Measurements from ENCODE around the gene TSPAN4. TPM values are rescaled to one million over a fixed set of nuclear protein-coding genes. Genes with fewer than 3 reads are reported as not detected.
A peak's percentile ranks its signal among the peaks of the same experiment; 100 is the strongest.

The TSPAN4 gene
- total and polyA plus RNA-seq, 4 donors, result 16.5 to 38.1 (median 30.4) TPM

- no peak for TF ChIP-seq RAD21 (IDR thresholded peaks at IDR 0.05)
These were observed 68.6 kb downstream of the TSPAN4 start (continued) for GRCh38 chr11:911031-911889.

GRCh38 chr11:911890-912219 lies 69.2 kb downstream of the TSPAN4 start:
- Histone ChIP-seq H3K9ac (ENCODE audit: low read depth in 1 of 2, low read length in 2 of 2) (peak overlapping the region in 1 of 2 donors; percentile 23), H3K27me3 (ENCODE audit: control insufficient read depth in 4 of 4, insufficient read depth in 4 of 4, low read length in 3 of 4) (no peaks in the 10 kb centered on the region), H3K36me3 (ENCODE audit: control insufficient read depth in 4 of 4, insufficient read depth in 3 of 4, low read depth in 1 of 4, low read length in 3 of 4) (peaks cover 0 to 2% (median under 1%) of the 10 kb centered on the region in 4 donors), H3K27ac (ENCODE audit: low read depth in 1 of 2, low read length in 2 of 2) (peak overlapping the region; percentile 88 to 93), H3K9me3 (ENCODE audit: control insufficient read depth in 4 of 4, low read length in 3 of 4) (no peaks in the 10 kb centered on the region), H3K4me1 (ENCODE audit: control insufficient read depth in 4 of 4, insufficient read depth in 4 of 4, low read length in 3 of 4) (peaks cover 1 to 49% (median 36%) of the 10 kb centered on the region in 4 donors), H3K4me3 (ENCODE audit: low read depth in 1 of 3, low read length in 3 of 3) (peak overlapping the region in 2 of 3 donors; percentile 56 to 69)
- no peak for DNase-seq (ENCODE audit: low spot score)
- WGBS, result 51% methylated on average over 11 of the region's 11 CpGs
- no peak for TF ChIP-seq EGR1 (IDR thresholded peaks at IDR 0.05; ENCODE audit: low read depth in 2 of 2)
- TF ChIP-seq TAF1 (conservative IDR thresholded peaks at IDR 0.05), result no peak
- TF ChIP-seq NR2F2 (IDR thresholded peaks at IDR 0.05), result peak; percentile 77
- TF ChIP-seq MAX (IDR thresholded peaks at IDR 0.05), result no peak
- no peak for TF ChIP-seq GABPA (IDR thresholded peaks at IDR 0.05 in 1 of 2, conservative IDR thresholded peaks at IDR 0.05 in 1 of 2)
- TF ChIP-seq SP1 (IDR thresholded peaks at IDR 0.05), result peak; percentile 23
- TF ChIP-seq JUND (IDR thresholded peaks at IDR 0.05), result no peak
- TF ChIP-seq RAD21 (IDR thresholded peaks at IDR 0.05), result no peak
- no peak for TF ChIP-seq YY1 (IDR thresholded peaks at IDR 0.05)
- TF ChIP-seq REST (IDR thresholded peaks at IDR 0.05), result no peak
- no peak for TF ChIP-seq HNF4G (IDR thresholded peaks at IDR 0.05)
- peak in 1 of 2 donors; percentile 75 for TF ChIP-seq RXRA (IDR thresholded peaks at IDR 0.05)
- TF ChIP-seq ATF3 (IDR thresholded peaks at IDR 0.05), result no peak
- no peak for TF ChIP-seq FOXA2 (IDR thresholded peaks at IDR 0.05)
- no peak for TF ChIP-seq HNF4A (conservative IDR thresholded peaks at IDR 0.05)
- TF ChIP-seq, protein P1, sequence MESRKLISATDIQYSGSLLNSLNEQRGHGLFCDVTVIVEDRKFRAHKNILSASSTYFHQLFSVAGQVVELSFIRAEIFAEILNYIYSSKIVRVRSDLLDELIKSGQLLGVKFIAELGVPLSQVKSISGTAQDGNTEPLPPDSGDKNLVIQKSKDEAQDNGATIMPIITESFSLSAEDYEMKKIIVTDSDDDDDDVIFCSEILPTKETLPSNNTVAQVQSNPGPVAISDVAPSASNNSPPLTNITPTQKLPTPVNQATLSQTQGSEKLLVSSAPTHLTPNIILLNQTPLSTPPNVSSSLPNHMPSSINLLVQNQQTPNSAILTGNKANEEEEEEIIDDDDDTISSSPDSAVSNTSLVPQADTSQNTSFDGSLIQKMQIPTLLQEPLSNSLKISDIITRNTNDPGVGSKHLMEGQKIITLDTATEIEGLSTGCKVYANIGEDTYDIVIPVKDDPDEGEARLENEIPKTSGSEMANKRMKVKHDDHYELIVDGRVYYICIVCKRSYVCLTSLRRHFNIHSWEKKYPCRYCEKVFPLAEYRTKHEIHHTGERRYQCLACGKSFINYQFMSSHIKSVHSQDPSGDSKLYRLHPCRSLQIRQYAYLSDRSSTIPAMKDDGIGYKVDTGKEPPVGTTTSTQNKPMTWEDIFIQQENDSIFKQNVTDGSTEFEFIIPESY (IDR thresholded peaks at IDR 0.05), result no peak
- TF ChIP-seq FOXA1 (IDR thresholded peaks at IDR 0.05), result no peak
- no peak for TF ChIP-seq CTCF (IDR thresholded peaks at IDR 0.05; ENCODE audit: low read depth, low read length, missing input control)
